Neural progenitor cell (in vitro differentiated cells): ENCODE data around the gene HS3ST3B1. TPM values are rescaled to one million over a fixed set of nuclear protein-coding genes. Genes with fewer than 3 reads are reported as not detected.

ENCODE experiments used
- DNase-seq: peaks from one replicate; pipeline ENCODE4 v3.0.0-alpha.2; 2016; ENCODE audit warnings: low spot score
- H2AFZ ChIP-seq: fragments of 200-600 bp; sonication (generic); replicated peaks from 2 replicates; pipeline ENCODE4 v1.6.1; 2016; ENCODE audit warnings: antibody characterized with exemption
- H3F3A ChIP-seq: fragments of 200-600 bp; sonication (generic); 2 replicates; pipeline ENCODE4 v1.6.1; 2016; ENCODE audit warnings: antibody characterized with exemption, low read depth
- H3K27ac ChIP-seq: fragments of 200-600 bp; sonication (generic); 2 replicates; pipeline ENCODE4 v1.5.1; 2016; ENCODE audit warnings: mild to moderate bottlenecking
- H3K27me3 ChIP-seq: fragments of 200-600 bp; sonication (generic); 2 replicates; pipeline ENCODE4 v1.6.1; 2016; ENCODE audit warnings: mild to moderate bottlenecking, moderate library complexity
- H3K36me3 ChIP-seq: fragments of 200-600 bp; sonication (generic); 2 replicates; pipeline ENCODE4 v1.5.1; 2016
- H3K4me1 ChIP-seq: fragments of 200-600 bp; sonication (generic); 2 replicates; pipeline ENCODE4 v1.6.1; 2016; ENCODE audit warnings: mixed run types
- H3K4me2 ChIP-seq: fragments of 200-600 bp; sonication (generic); 2 replicates; pipeline ENCODE4 v1.6.1; 2016
- H3K4me3 ChIP-seq: fragments of 200-600 bp; sonication (generic); 2 replicates; pipeline ENCODE4 v1.5.1; 2016
- H3K79me2 ChIP-seq: fragments of 200-600 bp; sonication (generic); 2 replicates; pipeline ENCODE4 v1.6.1; 2016; ENCODE audit warnings: low read depth
- H3K9ac ChIP-seq: fragments of 200-600 bp; sonication (generic); 2 replicates; pipeline ENCODE4 v1.6.1; 2016
- H3K9me3 ChIP-seq: fragments of 200-600 bp; sonication (generic); 2 replicates; pipeline ENCODE4 v1.5.1; 2016; ENCODE audit warnings: low read depth
- H4K20me1 ChIP-seq: fragments of 200-600 bp; sonication (generic); 2 replicates; pipeline ENCODE4 v1.6.1; 2016; ENCODE audit warnings: low read depth
- H3K27ac Mint-ChIP-seq: 3 replicates; pipeline ENCODE4 v1.8.0; 2021; ENCODE audit warnings: mixed read lengths
- H3K27me3 Mint-ChIP-seq: 2 replicates; pipeline ENCODE4 v1.8.0; 2022; ENCODE audit warnings: low read depth, mild to moderate bottlenecking, inconsistent platforms, moderate library complexity, mixed read lengths; ENCODE audit not compliant: insufficient read depth
- H3K36me3 Mint-ChIP-seq: 3 replicates; pipeline ENCODE4 v1.8.0; 2021; ENCODE audit warnings: mixed read lengths
- H3K4me1 Mint-ChIP-seq: 3 replicates; pipeline ENCODE4 v1.8.0; 2021; ENCODE audit warnings: mixed read lengths
- H3K4me3 Mint-ChIP-seq: 3 replicates; pipeline ENCODE4 v1.8.0; 2021; ENCODE audit warnings: mild to moderate bottlenecking, moderate library complexity, mixed read lengths
- H3K9me3 Mint-ChIP-seq: 3 replicates; pipeline ENCODE4 v1.8.0; 2020; ENCODE audit warnings: mixed read lengths
- EZH2 ChIP-seq: fragments of 200-600 bp; sonication (generic); IDR thresholded peaks from 2 replicates; pipeline ENCODE4 v1.6.1; 2017; ENCODE audit warnings: antibody characterized with exemption, mild to moderate bottlenecking, moderate library complexity
- EZH2phosphoT487 ChIP-seq: fragments of 200-600 bp; sonication (generic); IDR thresholded peaks from 2 replicates; pipeline ENCODE4 v1.6.1; 2017; ENCODE audit warnings: antibody characterized with exemption
- total RNA-seq: library from RNA; depleted of rRNA; stranded (reverse); fragments of >200 nt; gene quantifications from 2 replicates; pipeline ENCODE4 v1.2.3, GENCODE V29; 2015; ENCODE audit warnings: low replicate concordance
- TF ChIP-seq, protein P1 (sequence below): fragments of 200-600 bp; sonication (generic); IDR thresholded peaks from 2 replicates; pipeline ENCODE4 v1.5.1; 2017; ENCODE audit warnings: antibody characterized with exemption, mild to moderate bottlenecking

The HS3ST3B1 gene
- total RNA-seq, 1 donor from 2014 or later: 21.5 TPM

DNA sequence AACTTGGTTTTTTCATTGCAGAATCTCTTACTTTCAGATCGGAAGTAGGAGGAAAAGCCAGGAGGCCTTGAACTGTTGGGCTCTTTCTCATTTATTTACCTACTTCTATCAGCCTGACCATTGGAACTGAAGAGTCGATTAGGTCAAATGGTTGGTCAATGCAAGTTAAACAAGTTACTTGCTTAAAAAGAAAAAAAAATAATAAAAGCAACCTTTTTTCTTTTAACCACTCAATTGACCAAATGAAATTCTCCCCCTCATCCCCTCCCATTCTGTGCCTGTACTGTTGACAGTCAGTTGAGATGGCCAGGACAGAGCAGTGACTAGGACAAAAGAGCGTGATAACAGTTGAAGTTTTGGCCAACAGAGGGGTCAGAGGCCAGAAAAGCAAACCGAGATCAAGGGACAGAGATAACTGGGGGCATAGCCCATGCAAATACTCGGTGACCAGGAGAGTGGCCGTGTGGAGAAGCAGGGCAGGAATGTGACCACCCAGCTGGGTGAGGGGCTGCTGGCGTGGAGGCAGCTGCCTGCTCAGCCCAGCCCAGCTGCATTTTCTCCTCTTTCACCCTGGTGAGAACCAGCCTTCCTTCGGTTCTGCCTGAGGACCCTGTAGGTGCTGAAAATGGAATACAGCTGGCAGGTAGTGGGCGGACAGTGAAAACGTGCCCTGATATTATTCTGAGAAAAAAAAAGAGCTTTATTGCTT, 72.2 kb downstream of the HS3ST3B1 start:
- H2AFZ ChIP-seq: peak overlapping the region; percentile 7
- Mint-ChIP-seq H3K9me3 (no peaks in the 10 kb centered on the region), H3K4me3 (no peak overlapping the region), H3K36me3 (no peaks in the 10 kb centered on the region), H3K27ac (peak overlapping the region; percentile 72), H3K4me1 (peaks cover 34% of the 10 kb centered on the region), H3K27me3 (peaks cover 2% of the 10 kb centered on the region)
- H3K4me3 ChIP-seq: no peak overlapping the region
- H3K27ac ChIP-seq: no peak overlapping the region
- TF ChIP-seq EZH2phosphoT487 (no peak), EZH2 (no peak)
- TF ChIP-seq, protein P1, sequence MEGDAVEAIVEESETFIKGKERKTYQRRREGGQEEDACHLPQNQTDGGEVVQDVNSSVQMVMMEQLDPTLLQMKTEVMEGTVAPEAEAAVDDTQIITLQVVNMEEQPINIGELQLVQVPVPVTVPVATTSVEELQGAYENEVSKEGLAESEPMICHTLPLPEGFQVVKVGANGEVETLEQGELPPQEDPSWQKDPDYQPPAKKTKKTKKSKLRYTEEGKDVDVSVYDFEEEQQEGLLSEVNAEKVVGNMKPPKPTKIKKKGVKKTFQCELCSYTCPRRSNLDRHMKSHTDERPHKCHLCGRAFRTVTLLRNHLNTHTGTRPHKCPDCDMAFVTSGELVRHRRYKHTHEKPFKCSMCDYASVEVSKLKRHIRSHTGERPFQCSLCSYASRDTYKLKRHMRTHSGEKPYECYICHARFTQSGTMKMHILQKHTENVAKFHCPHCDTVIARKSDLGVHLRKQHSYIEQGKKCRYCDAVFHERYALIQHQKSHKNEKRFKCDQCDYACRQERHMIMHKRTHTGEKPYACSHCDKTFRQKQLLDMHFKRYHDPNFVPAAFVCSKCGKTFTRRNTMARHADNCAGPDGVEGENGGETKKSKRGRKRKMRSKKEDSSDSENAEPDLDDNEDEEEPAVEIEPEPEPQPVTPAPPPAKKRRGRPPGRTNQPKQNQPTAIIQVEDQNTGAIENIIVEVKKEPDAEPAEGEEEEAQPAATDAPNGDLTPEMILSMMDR: no peak
- peaks cover 7% of the 10 kb centered on the region for H3F3A ChIP-seq
- no peaks in the 10 kb centered on the region for H3K79me2 ChIP-seq
- H3K4me1 ChIP-seq: peaks cover 19% of the 10 kb centered on the region
- no peaks in the 10 kb centered on the region for H3K9me3 ChIP-seq
- H3K4me2 ChIP-seq: peak overlapping the region; percentile 22
- no peaks in the 10 kb centered on the region for H3K36me3 ChIP-seq
- H3K9ac ChIP-seq: no peak overlapping the region
- H3K27me3 ChIP-seq: no peaks in the 10 kb centered on the region
- no peaks in the 10 kb centered on the region for H4K20me1 ChIP-seq
- peak; percentile 57 for DNase-seq

DNA sequence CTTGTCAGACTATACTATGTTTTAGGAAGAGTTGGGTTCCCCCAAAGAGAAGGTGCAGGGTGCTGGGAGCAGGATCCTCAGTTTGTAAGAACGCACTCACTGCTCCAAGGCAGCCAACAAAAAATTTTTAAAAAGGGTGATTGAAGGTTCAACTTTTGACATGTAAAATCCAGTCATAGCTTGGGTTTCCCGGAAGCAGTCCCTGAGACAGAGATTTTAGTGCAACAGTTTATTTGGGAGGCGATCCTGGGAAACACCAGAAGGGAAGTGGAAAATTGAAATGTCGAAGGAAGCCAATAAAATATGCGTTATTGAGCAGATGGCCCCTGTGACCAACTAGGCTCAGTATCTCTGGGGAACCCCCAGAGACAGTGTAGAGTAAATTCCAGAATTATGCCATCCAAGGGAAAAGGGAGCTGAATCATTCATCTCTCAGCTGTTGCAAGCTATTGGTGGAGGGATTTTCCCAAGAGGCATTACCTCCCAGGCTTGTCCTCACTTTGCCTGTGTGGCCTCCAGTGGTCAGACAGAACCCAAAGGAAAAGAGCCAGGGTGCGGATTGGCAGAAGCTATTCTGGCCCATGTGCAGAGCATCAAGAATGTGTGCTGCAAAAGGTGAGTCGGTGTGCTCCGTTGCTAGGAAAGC, 72.9 kb downstream of the HS3ST3B1 start:
- H3K4me1 Mint-ChIP-seq: peaks cover 34% of the 10 kb centered on the region
- Histone ChIP-seq H3K9ac (no peak overlapping the region), H2AFZ (peak overlapping the region; percentile 7), H3K9me3 (no peaks in the 10 kb centered on the region), H3K79me2 (no peaks in the 10 kb centered on the region), H4K20me1 (no peaks in the 10 kb centered on the region), H3F3A (peaks cover 7% of the 10 kb centered on the region), H3K4me2 (peak overlapping the region; percentile 12), H3K4me3 (no peak overlapping the region), H3K4me1 (peaks cover 19% of the 10 kb centered on the region), H3K27ac (no peak overlapping the region), H3K36me3 (no peaks in the 10 kb centered on the region), H3K27me3 (no peaks in the 10 kb centered on the region)
- TF ChIP-seq, protein P1: no peak
- TF ChIP-seq EZH2phosphoT487 (no peak), EZH2 (no peak)
- no peak for DNase-seq
- H3K27ac Mint-ChIP-seq: peak overlapping the region; percentile 72
- no peaks in the 10 kb centered on the region for H3K36me3 Mint-ChIP-seq
- no peak overlapping the region for H3K4me3 Mint-ChIP-seq
- H3K9me3 Mint-ChIP-seq: no peaks in the 10 kb centered on the region
- peaks cover 2% of the 10 kb centered on the region for H3K27me3 Mint-ChIP-seq

DNA sequence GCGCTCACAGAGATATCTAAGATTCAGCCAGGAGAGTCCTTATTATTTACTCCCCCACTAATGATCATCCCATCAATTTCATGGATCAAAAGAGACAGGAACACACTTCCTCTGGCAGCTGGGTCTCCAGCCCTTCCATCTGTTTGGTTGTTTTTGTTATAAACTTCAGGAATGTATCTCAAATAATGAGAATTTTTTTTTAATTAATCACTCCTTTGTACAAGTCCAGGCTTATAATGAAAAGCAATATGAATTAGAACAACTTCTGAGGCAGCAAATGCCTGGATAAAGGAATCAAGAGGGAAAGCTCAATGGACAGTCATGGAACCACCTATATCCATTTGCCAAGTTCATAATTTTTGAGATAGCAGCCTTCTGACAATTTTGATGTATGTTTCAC, 73.4 kb downstream of the HS3ST3B1 start:
- TF ChIP-seq, protein P1: no peak
- no peak for TF ChIP-seq EZH2
- H3K4me2 ChIP-seq: no peak overlapping the region
- H3K27ac ChIP-seq: no peak overlapping the region
- Mint-ChIP-seq H3K4me1 (peaks cover 34% of the 10 kb centered on the region), H3K27me3 (peaks cover 2% of the 10 kb centered on the region), H3K27ac (no peak overlapping the region), H3K9me3 (no peaks in the 10 kb centered on the region), H3K4me3 (no peak overlapping the region), H3K36me3 (no peaks in the 10 kb centered on the region)
- no peaks in the 10 kb centered on the region for H3K79me2 ChIP-seq
- H3K4me3 ChIP-seq: no peak overlapping the region
- no peaks in the 10 kb centered on the region for H3K36me3 ChIP-seq
- H3K9me3 ChIP-seq: no peaks in the 10 kb centered on the region
- H3K9ac ChIP-seq: no peak overlapping the region
- H3K4me1 ChIP-seq: peaks cover 19% of the 10 kb centered on the region
- H4K20me1 ChIP-seq: no peaks in the 10 kb centered on the region
- no peak for DNase-seq
- peaks cover 7% of the 10 kb centered on the region for H3F3A ChIP-seq
- no peak overlapping the region for H2AFZ ChIP-seq
- H3K27me3 ChIP-seq: no peaks in the 10 kb centered on the region
